Measurements from ENCODE around the gene OAF.

DNA sequence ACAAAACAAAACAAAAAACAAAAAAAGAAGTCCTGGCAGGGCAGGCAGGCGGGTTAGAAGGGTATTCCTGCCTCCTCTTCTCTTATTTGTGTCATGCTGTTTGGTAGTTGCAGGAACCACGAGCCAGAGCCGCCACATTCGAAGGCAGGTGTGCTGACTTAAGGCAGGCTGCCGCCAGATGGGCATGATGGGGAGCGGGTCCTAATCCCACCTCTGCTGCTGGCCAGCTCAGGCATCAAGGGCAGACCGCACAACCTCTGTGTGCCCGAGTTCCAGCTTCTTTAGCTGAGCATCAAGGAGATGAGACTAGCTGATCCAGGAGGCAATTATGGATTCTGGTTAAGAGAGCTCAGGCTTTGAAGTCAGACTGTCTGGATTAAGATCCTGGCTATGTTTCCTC lies 12.1 kb downstream of the OAF start:
- TF ChIP-seq, protein P1, sequence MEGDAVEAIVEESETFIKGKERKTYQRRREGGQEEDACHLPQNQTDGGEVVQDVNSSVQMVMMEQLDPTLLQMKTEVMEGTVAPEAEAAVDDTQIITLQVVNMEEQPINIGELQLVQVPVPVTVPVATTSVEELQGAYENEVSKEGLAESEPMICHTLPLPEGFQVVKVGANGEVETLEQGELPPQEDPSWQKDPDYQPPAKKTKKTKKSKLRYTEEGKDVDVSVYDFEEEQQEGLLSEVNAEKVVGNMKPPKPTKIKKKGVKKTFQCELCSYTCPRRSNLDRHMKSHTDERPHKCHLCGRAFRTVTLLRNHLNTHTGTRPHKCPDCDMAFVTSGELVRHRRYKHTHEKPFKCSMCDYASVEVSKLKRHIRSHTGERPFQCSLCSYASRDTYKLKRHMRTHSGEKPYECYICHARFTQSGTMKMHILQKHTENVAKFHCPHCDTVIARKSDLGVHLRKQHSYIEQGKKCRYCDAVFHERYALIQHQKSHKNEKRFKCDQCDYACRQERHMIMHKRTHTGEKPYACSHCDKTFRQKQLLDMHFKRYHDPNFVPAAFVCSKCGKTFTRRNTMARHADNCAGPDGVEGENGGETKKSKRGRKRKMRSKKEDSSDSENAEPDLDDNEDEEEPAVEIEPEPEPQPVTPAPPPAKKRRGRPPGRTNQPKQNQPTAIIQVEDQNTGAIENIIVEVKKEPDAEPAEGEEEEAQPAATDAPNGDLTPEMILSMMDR (IDR thresholded peaks at IDR 0.05): no peak
- TF ChIP-seq EZH2 (IDR thresholded peaks at IDR 0.05; ENCODE audit: borderline replicate concordance, insufficient read depth, low read depth, low read length, poor library complexity, severe bottlenecking): no peak
